Measurements from ENCODE around the gene STAP2.
"Not testable (repeated sequence)": the region's sequence is repeated elsewhere in the genome, so short reads cannot be mapped to it uniquely, and the experiment has no call there.

STAP2 gene

DNA sequence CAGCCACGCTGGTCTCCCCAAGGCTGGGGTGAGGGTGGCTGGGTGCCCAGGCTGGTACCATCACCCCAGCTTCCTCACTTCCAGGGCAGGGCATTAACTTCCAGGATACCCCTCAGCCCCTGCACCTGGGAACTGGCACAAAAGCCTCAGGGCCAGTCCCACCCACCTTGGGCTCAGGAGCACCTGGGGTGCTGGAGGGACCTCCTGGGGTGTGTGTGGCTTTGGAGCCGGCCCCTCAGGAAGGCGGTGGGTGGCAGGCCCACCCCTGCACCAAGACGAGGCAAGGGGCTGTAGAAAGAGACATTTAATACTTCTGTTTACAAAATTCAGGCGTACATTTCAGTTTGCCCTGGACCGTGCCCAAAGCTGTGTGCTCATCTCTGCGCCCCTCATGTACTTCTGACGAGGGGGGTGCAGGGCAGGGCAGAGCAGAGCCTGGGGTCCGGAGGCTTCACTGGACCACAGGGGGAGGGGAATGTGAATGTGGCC is 21.5 kb upstream of the STAP2 start:
- peak in 1 of 10 donors; percentile 66 for DNase-seq
- intact Hi-C loops (cut with DNase I) = no loop called here

DNA sequence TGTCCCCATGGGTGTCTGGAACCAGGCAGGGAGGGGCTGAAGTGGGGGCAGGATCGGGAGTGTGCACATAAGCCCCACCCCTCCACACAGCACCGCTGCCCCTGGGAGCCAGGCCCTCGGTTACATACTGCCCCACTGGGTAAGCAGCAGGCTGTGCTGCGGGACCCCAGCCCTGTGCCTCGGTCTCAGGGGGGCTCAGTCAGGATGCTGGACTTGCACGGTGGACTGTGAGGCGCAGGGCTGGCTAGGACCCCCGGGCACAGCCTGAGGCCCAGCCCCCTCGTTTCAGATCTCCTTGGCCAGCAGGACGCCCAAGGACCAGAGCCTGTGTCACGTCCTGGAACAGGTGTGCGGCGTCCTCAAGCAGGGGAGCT is 21.0 kb upstream of the STAP2 start:
- intact Hi-C loops (cut with DNase I) = no loop called here
- peak in 2 of 10 donors; percentile 85 to 89 for DNase-seq

GRCh38 chr19:4358709-4359626 is 20.3 kb upstream of the STAP2 start:
- DNase-seq = no peak
- intact Hi-C loops (cut with DNase I) = no loop called here

DNA sequence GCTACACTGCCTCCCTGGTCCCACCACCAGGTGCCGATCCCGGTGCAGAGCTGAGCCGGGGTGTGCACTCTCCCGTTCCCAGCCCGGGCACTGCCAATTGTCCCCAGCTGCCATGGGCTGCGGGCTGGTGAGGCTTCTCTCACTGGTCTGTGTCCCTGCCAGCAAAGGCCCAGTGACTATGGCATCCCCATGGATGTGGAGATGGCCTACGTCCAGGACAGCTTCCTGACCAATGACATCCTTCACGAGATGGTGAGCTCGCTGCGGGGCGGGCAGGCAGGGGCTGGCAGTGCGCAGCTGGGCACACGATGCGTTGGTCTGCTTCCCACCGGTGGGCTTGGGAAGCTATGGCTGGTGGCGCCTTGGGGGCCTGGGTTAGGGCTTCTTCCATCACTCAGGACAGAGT is 19.3 kb upstream of the STAP2 start:
- intact Hi-C loops (cut with DNase I) = no loop called here

GRCh38 chr19:4357095-4357797 is 18.6 kb upstream of the STAP2 start:
- intact Hi-C loops (cut with DNase I) = no loop called here
- peak in 6 of 10 donors; percentile 54 to 92 (median 75) for DNase-seq

More for the DNA sequence above, 19.3 kb upstream of the STAP2 start:
- peak in 1 of 10 donors; percentile 86 for DNase-seq

GRCh38 chr19:4354897-4355296 is 16.3 kb upstream of the STAP2 start:
- no peak for DNase-seq
- intact Hi-C loops (cut with DNase I) = no loop called here

GRCh38 chr19:4354282-4354681 is 15.7 kb upstream of the STAP2 start:
- intact Hi-C loops (cut with DNase I) = no loop called here
- no peak for DNase-seq

GRCh38 chr19:4352701-4353121 is 14.1 kb upstream of the STAP2 start:
- intact Hi-C loops (cut with DNase I) = loop anchor here (2.0 kb wide), 1 partner anchor 86 kb away; no protein-coding TSS in a partner anchor
- DNase-seq = peak in 4 of 10 donors; percentile 50 to 88 (median 70)

- DNase-seq = no peak
- intact Hi-C loops (cut with DNase I) = no loop called here
These were observed 12.1 kb upstream of the STAP2 start for GRCh38 chr19:4350726-4351125.

- intact Hi-C loops (cut with DNase I) = no loop called here
These were observed 11.5 kb upstream of the STAP2 start for GRCh38 chr19:4350111-4350510.

DNA sequence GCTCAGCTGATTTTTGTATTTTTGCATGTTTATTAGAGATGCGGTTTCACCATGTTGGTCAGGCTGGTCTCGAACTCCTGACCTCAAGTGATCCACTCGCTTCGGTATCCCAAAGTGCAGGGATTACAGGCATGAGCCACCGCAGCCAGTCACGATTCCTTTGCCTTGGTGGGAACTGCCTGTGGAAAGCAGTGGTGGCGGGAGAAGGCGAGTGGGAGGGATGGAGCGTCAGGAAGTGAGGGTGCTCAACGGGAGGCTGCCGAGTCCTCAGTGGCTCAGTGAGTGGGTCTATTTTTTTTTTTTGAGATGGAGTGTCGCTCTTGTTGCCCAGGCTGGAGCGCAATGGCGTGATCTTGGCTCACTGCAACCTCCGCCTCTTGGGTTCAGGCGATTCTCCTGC is 10.6 kb upstream of the STAP2 start:
- DNase-seq = peak in 1 of 10 donors; percentile 85
- intact Hi-C loops (cut with DNase I) = not testable (repeated sequence)

More at GRCh38 chr19:4350111-4350510, 11.5 kb upstream of the STAP2 start:
- no peak for DNase-seq

- intact Hi-C loops (cut with DNase I) = no loop called here
- DNase-seq = no peak
These were observed 8.9 kb upstream of the STAP2 start for GRCh38 chr19:4347521-4347920.

- intact Hi-C loops (cut with DNase I) = no loop called here
- no peak for DNase-seq
These were observed 7.4 kb upstream of the STAP2 start for GRCh38 chr19:4346020-4346383.

GRCh38 chr19:4345342-4346019 is 6.9 kb upstream of the STAP2 start:
- intact Hi-C loops (cut with DNase I) = no loop called here
- DNase-seq = peak in 1 of 10 donors; percentile 59

GRCh38 chr19:4343370-4344307 is 5.0 kb upstream of the STAP2 start, which contains the start of gene MPND:
TSS of gene MPND (plus strand) at chr19:4343562. CDS start at chr19:4343594, 32 bp downstream.
- peak; percentile 88 to 99 (median 96) for DNase-seq
- intact Hi-C loops (cut with DNase I) = loop anchor here (2.0 kb wide), 1 partner anchor 15 kb away; no protein-coding TSS in a partner anchor

DNA sequence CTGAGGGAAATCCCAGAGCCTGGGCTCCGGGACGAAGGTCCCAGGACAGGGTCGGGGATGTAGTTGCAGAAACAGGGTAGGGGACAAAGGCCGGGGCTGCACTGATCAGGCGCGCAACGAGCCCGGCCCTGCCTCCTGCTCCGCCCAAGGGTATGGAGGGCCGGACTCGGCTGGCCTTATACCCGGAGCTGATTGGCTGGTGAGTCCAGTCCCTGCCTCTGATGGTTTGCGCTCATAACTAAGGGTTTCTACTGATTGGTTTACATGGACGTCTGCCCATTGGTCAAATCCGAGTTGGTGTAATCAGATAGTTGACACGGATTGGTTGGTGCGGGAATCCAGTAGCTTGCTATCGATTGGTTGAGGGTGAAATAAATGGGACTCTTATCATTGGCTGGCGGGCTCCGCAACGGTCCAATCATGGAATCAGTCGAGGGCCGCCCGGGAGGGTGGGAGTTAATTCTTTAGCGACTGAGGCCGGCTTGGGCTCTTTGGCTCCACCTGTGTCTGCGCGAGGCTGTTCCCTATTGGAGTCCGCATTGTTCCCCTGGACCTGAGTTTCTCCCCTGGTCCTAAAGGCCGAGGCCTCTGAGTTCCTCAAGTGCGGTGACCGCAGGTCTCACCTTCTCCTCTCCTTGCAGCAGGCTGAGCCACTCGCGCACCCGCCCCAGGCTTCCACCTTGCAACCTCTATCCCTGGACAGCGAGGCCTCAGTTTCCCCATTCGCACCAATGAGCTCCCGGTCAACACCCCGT is 4.2 kb upstream of the STAP2 start:
- peak; percentile 93 to 100 (median 96) for DNase-seq
- intact Hi-C loops (cut with DNase I) = loop anchor here (2.0 kb wide), 1 partner anchor 14 kb away; no protein-coding TSS in a partner anchor

GRCh38 chr19:4342314-4342614 is 3.6 kb upstream of the STAP2 start:
- peak in 1 of 10 donors; percentile 36 for DNase-seq
- intact Hi-C loops (cut with DNase I) = loop anchor here (2.0 kb wide), 1 partner anchor 13 kb away; no protein-coding TSS in a partner anchor

GRCh38 chr19:4337906-4338440 is 654 bp downstream of the STAP2 start:
- peak in 2 of 10 donors; percentile 43 to 64 for DNase-seq
- intact Hi-C loops (cut with DNase I) = no loop called here
